IPS DF 4.7 (cell line): Measurements from ENCODE around the gene USP30.

Experiments
- DNase-seq: peaks from one replicate; pipeline ENCODE4 v3.0.0-alpha.2; 2013; ENCODE audit warnings: low spot score; ENCODE audit errors: extremely low read depth

USP30 gene

DNA sequence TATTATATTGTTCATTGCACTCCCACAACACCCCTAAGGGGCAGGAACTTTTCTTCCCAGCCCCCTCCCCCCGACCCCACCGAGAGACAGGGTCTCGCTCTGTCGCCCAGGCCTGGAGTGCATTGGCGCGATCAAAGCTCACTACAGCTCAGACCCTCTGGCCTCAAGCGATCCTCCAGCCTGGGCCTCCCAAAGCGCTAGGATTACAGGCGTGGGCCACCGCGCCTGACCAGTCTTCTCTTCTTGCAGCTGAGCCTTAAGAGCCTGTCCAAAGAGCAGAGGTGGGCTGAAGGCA lies 44.7 kb downstream of the USP30 start:
- DNase-seq, result no peak

DNA sequence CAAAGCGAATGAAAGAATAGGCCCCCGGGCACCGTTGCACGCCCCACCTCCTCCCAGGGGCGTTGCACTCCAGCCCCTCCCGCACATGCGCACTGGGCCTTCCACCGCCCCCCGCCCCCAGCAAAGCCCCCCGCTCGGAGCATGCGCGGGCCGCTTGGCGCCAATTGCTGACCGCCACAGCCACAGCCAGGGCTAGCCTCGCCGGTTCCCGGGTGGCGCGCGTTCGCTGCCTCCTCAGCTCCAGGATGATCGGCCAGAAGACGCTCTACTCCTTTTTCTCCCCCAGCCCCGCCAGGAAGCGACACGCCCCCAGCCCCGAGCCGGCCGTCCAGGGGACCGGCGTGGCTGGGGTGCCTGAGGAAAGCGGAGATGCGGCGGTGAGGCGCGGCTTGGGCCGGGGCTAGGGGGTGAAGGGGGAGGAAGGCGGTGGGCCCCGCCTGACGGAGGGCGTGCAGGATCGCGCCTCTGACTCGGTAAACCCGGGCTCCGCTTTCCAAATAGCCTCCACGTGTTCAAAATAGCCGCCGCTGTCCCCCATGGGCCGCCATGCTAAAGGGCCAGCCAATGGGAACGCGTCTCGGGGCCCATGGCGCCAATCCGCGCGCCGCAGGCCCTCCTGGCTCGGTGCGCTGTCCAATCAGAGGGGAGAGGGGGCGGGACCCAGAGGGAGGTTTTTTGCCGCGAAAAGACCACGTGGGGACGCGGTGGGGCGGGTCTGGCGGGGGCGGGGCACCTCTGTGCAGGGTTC lies 45.2 kb downstream of the USP30 start, which contains the start of gene UNG:
Gene UNG (plus strand): TSS at position 163 of the 748 bp plus-strand sequence. CDS start 83 bp downstream, at position 246.
- no peak for DNase-seq

DNA sequence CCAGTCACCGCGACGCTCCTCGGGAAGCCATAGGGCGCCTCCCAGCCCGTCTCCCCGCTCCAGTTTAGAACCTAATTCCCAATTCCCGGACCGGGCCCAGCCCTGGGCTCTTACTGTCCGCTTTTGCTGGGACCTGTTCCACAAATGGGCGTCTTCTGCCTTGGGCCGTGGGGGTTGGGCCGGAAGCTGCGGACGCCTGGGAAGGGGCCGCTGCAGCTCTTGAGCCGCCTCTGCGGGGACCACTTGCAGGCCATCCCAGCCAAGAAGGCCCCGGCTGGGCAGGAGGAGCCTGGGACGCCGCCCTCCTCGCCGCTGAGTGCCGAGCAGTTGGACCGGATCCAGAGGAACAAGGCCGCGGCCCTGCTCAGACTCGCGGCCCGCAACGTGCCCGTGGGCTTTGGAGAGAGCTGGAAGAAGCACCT lies 45.8 kb downstream of the USP30 start:
- DNase-seq, result no peak

DNA sequence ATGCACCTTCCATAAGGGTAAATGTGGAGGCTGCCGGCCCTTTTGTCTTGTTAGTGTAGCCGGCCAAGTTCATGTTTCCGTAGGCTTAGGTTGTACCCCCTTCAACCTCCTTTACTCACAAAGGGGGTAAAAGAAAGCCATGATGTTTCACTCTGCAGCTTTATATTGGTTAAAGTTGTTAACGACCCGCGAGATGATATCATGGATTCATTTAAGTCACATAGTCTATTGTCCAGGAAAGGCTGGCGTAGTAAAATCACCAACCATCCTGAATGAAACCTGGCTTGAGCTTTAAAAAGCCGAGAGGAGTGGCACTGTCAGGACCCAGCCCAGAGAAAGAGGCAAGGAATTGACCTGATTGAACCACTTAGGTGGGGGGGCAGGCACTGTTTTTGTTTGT lies 46.3 kb downstream of the USP30 start:
- no peak for DNase-seq

DNA sequence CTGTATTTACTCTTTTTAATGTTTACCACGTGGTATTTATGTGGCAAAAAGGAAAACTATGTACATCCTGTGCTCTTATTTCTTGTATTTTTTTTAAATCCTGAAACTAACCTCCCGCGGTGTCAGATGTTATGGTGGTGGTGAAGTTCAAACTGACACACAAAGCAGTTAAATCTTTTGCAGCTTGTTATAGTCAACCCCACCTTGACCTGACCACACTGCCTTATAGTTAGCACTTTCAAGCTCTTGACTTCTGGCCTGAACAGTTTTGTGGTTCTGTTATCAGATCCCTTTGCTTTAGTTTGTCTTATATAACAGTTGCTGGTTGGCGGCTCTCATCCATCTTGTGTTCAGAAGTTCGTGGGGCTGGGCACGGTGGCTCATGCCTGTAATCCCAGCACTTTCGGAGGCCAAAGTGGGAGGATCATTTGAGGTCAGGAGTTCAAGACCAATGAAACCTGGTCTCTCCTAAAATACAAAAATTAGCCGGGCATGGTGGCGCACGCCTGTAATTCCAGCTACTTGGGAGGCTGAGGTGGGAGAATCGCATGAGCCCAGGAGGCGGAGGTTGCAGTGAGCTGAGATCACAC lies 47.1 kb downstream of the USP30 start:
- no peak for DNase-seq

DNA sequence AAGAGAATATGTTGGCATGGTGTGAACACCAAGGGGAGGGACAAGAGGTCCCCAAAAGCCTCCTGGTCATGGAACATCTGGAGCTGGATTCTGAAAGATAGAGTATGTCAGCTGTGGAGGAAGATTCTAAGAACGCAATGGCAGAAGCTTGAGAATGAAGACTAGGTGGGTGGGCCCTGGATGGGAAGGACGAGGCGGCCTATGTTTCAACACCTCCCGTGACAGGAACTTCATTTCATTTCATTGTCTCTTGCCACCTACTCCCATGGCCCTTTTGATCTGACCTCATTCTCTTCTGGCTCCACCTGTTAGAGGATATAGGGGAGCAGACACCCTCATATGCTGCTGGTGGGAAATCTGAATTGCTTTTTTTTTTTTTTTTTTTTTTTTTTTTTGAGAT lies 48.4 kb downstream of the USP30 start:
- no peak for DNase-seq

DNA sequence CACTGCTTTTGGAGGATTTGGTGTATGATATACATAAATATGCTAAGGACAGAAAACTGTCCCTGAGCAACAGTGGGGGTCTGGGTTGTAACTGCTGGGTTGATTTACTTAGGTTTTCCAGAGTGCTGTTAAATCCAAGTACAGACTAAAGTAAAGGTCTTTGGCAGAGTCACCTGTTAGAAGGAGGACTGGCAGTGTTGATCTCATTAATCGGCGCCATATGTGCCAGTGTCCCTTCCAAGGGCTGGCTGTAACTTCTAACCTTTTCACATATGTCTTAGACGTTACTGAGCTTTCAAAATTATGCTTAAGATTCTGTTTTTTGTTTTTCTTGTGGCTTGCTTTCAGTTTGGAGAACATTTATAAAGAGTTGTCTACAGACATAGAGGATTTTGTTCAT lies 50.1 kb downstream of the USP30 start:
- DNase-seq, result no peak

DNA sequence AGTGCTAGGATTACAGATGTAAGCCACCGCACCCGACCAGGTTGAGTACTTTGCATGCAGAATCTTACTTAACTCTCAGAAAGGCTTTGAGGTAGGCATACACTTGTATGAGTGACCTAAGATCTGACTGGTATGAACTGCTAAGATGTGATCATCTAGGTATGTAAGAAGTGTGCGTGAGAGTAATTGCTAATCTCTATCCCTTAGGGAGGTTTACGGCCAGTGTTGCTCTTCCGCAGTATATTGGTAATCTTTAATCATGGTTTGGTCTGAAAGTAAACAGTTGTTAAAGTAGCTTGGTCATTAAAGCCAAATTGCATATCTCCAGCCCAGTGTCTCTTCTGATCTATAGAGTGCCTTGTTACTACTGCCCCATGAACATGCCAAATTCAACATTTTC lies 52.8 kb downstream of the USP30 start:
- no peak for DNase-seq

DNA sequence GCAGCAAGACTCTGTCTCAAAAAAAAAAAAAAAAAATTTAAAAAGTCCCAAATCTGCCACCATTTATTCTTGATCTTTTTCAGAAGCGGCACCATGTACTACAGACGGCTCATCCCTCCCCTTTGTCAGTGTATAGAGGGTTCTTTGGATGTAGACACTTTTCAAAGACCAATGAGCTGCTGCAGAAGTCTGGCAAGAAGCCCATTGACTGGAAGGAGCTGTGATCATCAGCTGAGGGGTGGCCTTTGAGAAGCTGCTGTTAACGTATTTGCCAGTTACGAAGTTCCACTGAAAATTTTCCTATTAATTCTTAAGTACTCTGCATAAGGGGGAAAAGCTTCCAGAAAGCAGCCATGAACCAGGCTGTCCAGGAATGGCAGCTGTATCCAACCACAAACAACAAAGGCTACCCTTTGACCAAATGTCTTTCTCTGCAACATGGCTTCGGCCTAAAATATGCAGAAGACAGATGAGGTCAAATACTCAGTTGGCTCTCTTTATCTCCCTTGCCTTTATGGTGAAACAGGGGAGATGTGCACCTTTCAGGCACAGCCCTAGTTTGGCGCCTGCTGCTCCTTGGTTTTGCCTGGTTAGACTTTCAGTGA lies 57.5 kb downstream of the USP30 start:
- no peak for DNase-seq

DNA sequence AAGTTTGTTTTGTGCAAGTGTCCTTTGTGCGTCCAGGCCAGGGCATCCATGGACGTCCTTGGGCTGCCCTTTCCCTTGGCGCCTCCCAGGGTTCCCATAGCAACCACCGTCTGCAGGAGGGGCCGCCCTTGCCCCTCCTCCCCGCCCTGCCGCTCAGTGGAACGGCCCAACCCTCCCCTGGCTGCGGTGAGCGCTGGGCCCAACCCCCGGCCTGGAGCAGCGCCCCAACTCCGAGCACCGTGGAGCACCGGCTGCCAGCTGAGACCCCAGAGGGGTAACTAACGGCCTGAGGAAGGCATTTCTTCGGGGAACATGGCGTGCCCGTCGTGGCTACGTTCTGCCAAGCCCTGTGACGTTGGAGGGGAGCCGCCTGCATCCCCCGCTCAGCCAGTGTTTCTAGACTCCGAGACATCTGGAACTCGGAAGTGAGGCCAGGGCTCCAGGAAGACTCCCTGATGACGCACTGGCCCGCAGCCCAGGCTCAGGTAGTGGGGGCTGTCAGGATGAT lies 58.7 kb downstream of the USP30 start:
- no peak for DNase-seq

DNA sequence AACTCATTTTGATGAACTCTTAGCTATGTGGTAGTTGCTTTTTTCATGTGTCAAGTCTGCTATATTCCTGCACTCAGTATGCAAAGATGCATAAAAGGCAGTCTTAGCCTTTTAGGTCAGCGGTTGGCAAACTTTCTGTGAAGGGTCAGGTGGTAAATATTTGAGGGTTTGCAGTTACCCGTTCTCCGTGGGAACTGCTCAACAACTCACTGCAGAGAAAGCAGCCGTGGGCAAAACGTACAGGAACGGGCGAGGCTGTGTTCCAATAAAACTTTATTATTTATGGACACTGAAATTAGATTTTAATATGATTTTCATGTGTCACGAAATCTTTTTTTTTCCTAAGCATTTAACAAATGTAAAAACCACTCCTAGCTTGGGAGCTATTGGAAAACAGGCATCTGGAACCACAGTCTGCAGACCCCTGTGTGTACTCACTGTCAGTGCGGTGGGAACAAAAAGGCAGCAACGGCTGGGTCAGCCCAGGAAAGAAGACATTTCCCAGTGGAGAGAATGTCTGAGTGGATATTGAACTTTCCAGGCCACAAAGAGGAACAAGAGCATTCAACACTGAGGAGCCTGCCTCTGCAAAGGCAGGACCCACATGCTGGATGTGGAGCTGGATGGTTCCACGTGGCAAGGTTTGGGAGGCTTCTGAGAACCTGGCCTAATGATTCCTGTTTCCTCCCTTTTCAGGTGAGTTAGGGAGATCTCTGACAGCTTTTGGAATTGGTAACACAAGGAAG lies 60.5 kb downstream of the USP30 start:
- DNase-seq, result no peak

DNA sequence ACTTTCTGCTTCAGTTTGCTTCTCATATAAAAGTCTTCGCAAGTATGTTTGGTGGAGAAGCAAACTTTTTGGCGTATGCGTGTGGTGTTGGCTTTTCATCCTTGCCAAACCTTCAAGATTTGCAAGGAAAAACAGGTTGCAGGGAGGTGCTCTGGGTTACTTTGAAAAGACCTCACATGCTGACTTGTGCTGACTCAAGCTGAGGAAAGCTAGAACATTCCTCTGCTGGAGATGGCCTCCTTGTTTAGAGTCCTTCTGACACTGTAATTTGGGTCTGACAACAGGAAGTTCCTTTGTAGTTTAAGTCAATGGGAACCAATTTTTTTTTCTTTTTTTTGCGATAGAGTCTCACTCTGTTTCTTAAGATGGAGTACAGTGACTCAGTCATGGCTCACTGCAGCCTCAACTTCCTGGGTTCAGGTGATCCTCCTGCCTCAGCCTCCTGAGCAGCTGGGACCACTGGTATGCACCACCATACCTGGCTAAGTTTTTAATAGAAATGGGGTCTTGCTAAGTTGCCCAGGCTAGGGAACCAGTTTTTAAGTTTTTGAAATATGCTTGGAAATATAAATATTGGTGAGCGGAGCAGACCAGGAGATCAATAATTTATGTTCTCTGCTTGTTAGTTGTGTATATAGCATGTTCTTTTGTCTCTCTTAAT lies 61.4 kb downstream of the USP30 start:
- no peak for DNase-seq

DNA sequence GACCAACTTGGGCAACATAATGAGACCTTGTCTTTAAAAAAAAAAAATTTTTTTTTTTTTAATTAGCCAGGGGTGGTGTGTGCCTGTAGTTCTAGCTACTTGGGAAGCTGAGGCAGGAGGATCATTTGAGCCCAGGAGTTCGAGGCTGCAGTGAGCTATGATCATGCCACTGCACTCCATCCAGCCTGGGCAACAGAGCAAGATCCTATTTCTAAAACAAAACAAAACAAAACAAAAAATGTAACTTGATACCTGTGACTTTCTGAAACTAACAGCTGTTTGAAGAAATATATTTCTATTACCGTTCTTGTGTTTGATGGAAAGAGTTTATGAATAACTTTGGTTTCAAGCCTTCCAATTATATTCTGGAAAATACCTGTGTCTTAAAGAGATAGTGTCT lies 62.3 kb downstream of the USP30 start:
- no peak for DNase-seq

DNA sequence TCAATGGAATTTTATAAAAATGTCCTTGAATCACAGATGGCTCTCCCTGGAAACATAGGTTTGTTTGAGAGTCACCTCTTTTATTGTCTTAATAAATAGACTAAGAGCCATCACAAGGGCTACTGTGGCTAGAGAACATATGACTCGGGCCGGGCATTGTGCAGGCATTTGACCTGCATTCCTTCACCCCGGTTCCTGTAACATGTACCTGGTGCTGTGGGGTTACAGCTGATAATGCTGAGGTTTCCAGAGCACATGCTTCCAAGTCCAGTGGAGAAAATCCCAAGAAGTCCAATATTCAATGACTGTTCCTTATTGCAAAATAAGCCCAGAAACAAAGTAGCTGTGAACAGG lies 63.0 kb downstream of the USP30 start:
- no peak for DNase-seq

DNA sequence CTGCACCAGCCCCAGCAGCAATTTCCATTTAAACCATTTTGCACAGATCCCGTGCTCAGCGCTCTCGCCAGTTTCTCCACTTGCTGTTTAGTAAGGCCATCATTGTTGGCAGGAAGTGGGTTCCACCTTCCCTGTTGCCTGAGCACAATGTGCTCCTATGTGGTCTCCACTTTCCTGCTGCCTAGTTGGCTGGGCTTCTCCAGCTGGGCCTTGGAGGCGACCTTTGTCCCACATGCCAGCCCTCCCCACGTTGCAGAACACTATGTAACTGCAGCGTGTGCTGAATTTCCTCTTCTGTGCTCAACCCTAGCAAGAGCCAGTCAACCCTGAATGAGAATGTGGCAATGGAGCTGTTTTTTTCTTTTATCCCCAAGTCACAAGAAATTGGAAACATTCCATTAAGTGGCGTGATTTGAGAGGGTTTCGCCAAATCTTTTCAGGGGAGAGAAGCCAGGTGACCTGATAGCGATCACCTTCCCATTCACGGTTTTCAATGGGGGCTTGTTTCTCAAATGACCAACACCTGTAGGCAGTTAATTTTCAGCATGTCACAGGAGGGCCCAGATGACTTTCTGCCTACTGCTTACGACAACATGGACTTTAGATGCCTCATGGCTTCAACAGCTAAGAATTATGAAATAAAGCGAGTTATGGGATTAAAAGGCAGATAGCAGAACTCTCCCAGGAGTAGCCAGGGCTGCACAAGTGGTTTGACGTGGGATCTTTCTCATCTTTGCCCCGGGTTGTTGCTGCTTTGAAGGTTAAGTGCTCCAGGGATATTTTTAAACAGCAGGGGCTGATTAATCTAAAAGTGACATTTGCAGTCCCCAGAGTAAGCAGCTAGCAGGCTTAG lies 63.6 kb downstream of the USP30 start, which contains the start of gene ACACB:
Gene ACACB (plus strand): TSS at position 830 of the 853 bp plus-strand sequence. CDS start 22,819 bp downstream, outside the sequence.
- no peak for DNase-seq

DNA sequence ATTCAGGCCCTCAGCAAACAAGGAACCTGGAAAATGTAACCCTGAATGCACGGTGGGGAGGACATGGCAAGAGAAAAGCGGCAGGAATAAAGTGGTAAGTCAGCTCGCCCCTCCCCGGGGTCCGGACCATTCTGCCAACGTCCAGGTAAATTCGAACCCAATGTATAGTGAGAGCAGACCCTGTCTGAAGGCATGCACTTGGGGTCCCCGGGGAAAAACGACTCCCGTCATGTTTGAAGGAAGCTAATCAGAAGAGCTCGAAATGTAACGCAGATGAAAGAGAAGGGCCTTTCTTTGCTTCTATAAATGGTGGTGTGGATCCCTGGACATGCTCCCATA lies 64.2 kb downstream of the USP30 start:
- no peak for DNase-seq

DNA sequence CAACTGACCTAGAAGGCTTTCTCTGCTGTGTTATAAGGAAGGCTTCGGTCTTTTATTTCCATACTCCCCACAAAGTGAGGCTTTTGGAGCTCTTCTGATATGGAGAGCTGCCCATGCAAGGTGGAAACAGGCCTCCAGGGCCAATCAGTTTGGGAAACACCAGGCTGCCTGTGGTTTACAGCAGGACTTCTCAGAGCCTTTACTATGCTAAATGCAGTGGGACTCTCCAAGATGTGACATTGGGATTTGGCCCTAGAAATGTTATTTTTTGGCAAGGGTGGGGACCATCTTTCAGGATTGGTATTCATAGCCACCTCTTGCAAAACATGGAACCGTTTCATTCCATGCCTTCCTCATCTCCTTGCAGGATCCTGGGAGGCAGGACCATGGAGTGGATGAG lies 67.7 kb downstream of the USP30 start:
- no peak for DNase-seq

DNA sequence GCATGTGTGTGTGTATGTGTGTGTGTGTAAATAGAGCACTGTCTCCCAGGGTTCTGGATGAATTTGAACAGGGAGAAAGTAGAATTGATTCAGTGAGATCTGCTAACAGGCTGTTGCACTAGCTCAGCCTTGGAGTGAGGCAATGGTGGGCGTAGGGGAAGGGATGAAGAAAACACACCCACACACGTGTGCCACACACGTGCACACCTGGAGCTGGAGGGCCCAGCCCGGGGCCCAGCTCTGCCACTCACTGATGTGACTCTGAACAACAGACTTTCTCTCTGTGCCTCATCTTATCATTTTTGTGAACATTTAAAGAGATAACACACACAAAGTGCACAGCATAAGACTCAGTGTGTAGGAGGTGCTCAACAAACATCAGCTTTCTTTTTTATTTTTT lies 68.2 kb downstream of the USP30 start:
- no peak for DNase-seq

DNA sequence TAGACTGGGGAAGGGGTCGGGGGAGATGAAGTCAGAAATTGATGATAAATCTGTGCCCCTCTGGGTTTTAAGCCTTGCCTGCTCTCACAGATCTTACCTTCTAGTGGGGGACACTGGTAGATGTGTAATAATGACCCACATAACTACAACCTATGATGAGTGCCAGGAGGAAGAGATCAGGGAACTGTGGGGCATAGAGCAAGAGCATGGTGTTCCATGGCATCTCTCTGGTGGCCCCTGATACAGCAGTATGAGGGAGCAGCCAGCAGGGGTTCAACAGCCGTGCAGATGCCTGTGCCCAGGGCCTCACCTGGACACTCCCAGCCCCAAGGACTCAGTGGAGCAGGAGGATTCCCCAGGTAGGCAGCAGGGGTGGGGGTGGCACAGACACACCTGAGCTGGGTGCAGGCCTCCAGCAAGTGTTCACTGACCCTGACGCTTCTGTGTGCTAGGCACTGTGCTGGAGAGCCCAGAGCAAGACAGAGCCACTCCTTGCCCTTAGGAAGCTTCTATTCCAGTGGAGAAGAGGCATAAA lies 69.0 kb downstream of the USP30 start:
- DNase-seq, result no peak

DNA sequence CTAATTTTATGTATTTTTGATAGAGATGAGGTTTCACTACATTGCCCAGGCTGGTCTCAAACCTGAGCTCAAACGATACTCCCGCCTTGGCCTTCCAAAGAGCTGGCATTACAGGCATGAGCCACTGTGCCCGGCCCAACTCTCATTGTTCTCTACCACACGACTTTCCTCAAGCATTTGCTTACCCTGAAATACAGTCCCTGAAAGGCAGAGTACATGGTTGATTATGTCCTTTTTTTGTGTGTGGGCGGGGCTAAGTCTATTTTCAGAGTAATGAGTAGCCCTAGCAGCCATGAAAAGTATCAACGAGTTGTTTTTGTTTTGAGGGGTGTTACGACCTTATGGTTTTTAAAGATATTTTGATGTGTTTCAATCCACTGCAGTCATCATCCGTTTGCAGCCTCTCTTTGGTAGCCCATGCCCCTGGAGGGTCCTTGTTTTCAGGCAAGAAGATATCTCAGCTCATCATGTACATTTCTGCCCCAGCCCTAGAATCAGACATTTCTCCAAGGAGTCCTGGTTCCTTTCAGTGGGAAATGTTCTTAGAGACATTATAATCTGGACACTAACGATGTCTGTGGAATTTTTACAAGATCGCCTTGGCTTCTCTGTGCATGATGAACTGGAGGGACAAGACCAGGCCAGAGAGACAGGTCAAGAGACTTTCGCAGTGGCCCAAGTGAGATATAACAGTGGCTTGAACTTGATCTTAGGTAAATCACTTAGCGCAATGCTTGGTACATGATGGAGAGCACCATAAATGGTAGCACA lies 72.7 kb downstream of the USP30 start:
- no peak for DNase-seq
